Measurements from ENCODE around the gene FEM1C.
A peak's percentile ranks its signal among the peaks of the same experiment; 100 is the strongest.

FEM1C gene

GRCh38 chr5:115478281-115478680, 66.3 kb downstream of the FEM1C start:
- Histone ChIP-seq H3K36me3 (no peaks in the 10 kb centered on the region), H3K4me1 (no peaks in the 10 kb centered on the region), H3K27ac (no peak overlapping the region), H3K4me3 (no peak overlapping the region), H3K27me3 (no peaks in the 10 kb centered on the region), H3K9me3 (no peaks in the 10 kb centered on the region)
- TF ChIP-seq CTCF (IDR thresholded peaks at IDR 0.05), result no peak
- no peak for DNase-seq
- intact Hi-C loops (cut with DNase I; ENCODE audit: low total_unique reads), result no loop called here

- TF ChIP-seq CTCF (IDR thresholded peaks at IDR 0.05), result no peak
- Histone ChIP-seq H3K36me3 (no peaks in the 10 kb centered on the region), H3K4me3 (no peak overlapping the region), H3K27me3 (no peaks in the 10 kb centered on the region), H3K27ac (no peak overlapping the region), H3K4me1 (peaks cover 0 to 4% (median 0%) of the 10 kb centered on the region in 4 donors), H3K9me3 (no peaks in the 10 kb centered on the region)
- intact Hi-C loops (cut with DNase I; ENCODE audit: low total_unique reads), result no loop called here
- DNase-seq, result no peak
Observed at GRCh38 chr5:115477581-115477980, 67.0 kb downstream of the FEM1C start.

- no peaks in the 10 kb centered on the region for H3K36me3 ChIP-seq
- H3K27ac ChIP-seq, result no peak overlapping the region
- no peaks in the 10 kb centered on the region for H3K27me3 ChIP-seq
- TF ChIP-seq CTCF (IDR thresholded peaks at IDR 0.05), result no peak
- DNase-seq, result no peak
- peaks cover 0 to 8% (median 0%) of the 10 kb centered on the region in 4 donors for H3K4me1 ChIP-seq
- intact Hi-C loops (cut with DNase I; ENCODE audit: low total_unique reads), result no loop called here
- H3K9me3 ChIP-seq, result no peaks in the 10 kb centered on the region
- no peak overlapping the region for H3K4me3 ChIP-seq
Observed at GRCh38 chr5:115475788-115476187, 68.8 kb downstream of the FEM1C start.

- H3K27me3 ChIP-seq, result no peaks in the 10 kb centered on the region
- TF ChIP-seq CTCF (IDR thresholded peaks at IDR 0.05), result no peak
- peaks cover 0 to 8% (median 0%) of the 10 kb centered on the region in 4 donors for H3K4me1 ChIP-seq
- DNase-seq, result no peak
- no peak overlapping the region for H3K27ac ChIP-seq
- H3K36me3 ChIP-seq, result no peaks in the 10 kb centered on the region
- no peaks in the 10 kb centered on the region for H3K9me3 ChIP-seq
- intact Hi-C loops (cut with DNase I; ENCODE audit: low total_unique reads), result no loop called here
- no peak overlapping the region for H3K4me3 ChIP-seq
Observed at GRCh38 chr5:115472271-115473025, 72.1 kb downstream of the FEM1C start.

- DNase-seq, result peak in 1 of 2 donors; percentile 41
- Histone ChIP-seq H3K27me3 (no peaks in the 10 kb centered on the region), H3K27ac (no peak overlapping the region), H3K9me3 (no peaks in the 10 kb centered on the region), H3K4me1 (peaks cover 0 to 8% (median 0%) of the 10 kb centered on the region in 4 donors), H3K36me3 (no peaks in the 10 kb centered on the region), H3K4me3 (no peak overlapping the region)
- TF ChIP-seq CTCF (IDR thresholded peaks at IDR 0.05), result no peak
- intact Hi-C loops (cut with DNase I; ENCODE audit: low total_unique reads), result no loop called here
Observed at GRCh38 chr5:115471345-115472063, 73.1 kb downstream of the FEM1C start.

All from tibial artery (tissue), 4 donors.